Liver (tissue), 3 donors: Measurements from ENCODE around the gene GOLGA6B.

Experiments
- CTCF ChIP-seq: fragments of 150-350 bp; IDR thresholded peaks from 2 replicates; pipeline ENCODE4 v1.5.1; 2017; ENCODE audit warnings: improper control_type of control experiment, low read depth, low read length; ENCODE audit not compliant: missing input control
- EGR1 ChIP-seq, 2 donors: IDR thresholded peaks; 2 replicates each; pipeline ENCODE4 v1.6.1; 2016 to 2018; ENCODE audit warnings: antibody characterized with exemption in 2 of 2, low read depth in 2 of 2
- HNF4A ChIP-seq, 2 donors: conservative IDR thresholded peaks; 2 replicates each; pipeline ENCODE4 v1.6.1; 2016; ENCODE audit warnings: antibody characterized with exemption in 2 of 2, mild to moderate bottlenecking in 2 of 2
- JUND ChIP-seq, 2 donors: IDR thresholded peaks; 2 replicates each; pipeline ENCODE4 v1.6.1; 2016; ENCODE audit warnings: antibody characterized with exemption in 2 of 2
- MAX ChIP-seq: IDR thresholded peaks from 2 replicates; pipeline ENCODE4 v1.6.1; 2016; ENCODE audit warnings: antibody characterized with exemption
- RAD21 ChIP-seq, 2 donors: IDR thresholded peaks; 2 replicates each; pipeline ENCODE4 v1.6.1; 2016; ENCODE audit warnings: antibody characterized with exemption in 2 of 2, mild to moderate bottlenecking in 2 of 2
- REST ChIP-seq: IDR thresholded peaks from 2 replicates; pipeline ENCODE4 v1.6.1; 2016; ENCODE audit warnings: antibody characterized with exemption, mild to moderate bottlenecking
- RXRA ChIP-seq, 2 donors: IDR thresholded peaks; 2 replicates each; pipeline ENCODE4 v1.6.1; 2017 to 2018; ENCODE audit warnings: antibody characterized with exemption in 2 of 2, mild to moderate bottlenecking in 1 of 2
- TAF1 ChIP-seq: conservative IDR thresholded peaks from 2 replicates; pipeline ENCODE4 v1.6.1; 2016; ENCODE audit warnings: antibody characterized with exemption, mild to moderate bottlenecking
- YY1 ChIP-seq: IDR thresholded peaks from 2 replicates; pipeline ENCODE4 v1.6.1; 2016; ENCODE audit warnings: antibody characterized with exemption, mild to moderate bottlenecking
- ZBTB33 ChIP-seq: IDR thresholded peaks from 2 replicates; pipeline ENCODE4 v1.6.1; 2016; ENCODE audit warnings: antibody characterized with exemption
- donor health status: healthy.
- donor health status: healthy.

- TF ChIP-seq YY1 (no peak), MAX (no peak), CTCF (no peak), ZBTB33 (no peak), RXRA (IDR thresholded peaks at IDR 0.05) (no peak), TAF1 (no peak), REST (no peak), JUND (IDR thresholded peaks at IDR 0.05) (no peak), HNF4A (conservative IDR thresholded peaks at IDR 0.05) (no peak), RAD21 (IDR thresholded peaks at IDR 0.05) (no peak), EGR1 (IDR thresholded peaks at IDR 0.05; ENCODE audit: low read depth in 2 of 2) (no peak)
These were observed 34.2 kb downstream of the GOLGA6B start for GRCh38 chr15:72688697-72689096.
